ENCODE data around the gene ROPN1. TPM values are rescaled to one million over a fixed set of nuclear protein-coding genes. Genes with fewer than 3 reads are reported as not detected.

ROPN1 gene
- total and polyA plus RNA-seq, 2 of the 13 experiments (the other 11 are each of a cell fraction or from before 2014, with no cell fraction given), result not detected

- TF ChIP-seq, protein P1, sequence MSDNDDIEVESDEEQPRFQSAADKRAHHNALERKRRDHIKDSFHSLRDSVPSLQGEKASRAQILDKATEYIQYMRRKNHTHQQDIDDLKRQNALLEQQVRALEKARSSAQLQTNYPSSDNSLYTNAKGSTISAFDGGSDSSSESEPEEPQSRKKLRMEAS (IDR thresholded peaks at IDR 0.05), result no peak
- TF ChIP-seq SIN3B (IDR thresholded peaks at IDR 0.05; ENCODE audit: low read length), result no peak
- no peak for TF ChIP-seq DMAP1 (CRISPR knock-in tag; IDR thresholded peaks at IDR 0.05)
- TF ChIP-seq PBX2 (CRISPR knock-in tag; IDR thresholded peaks at IDR 0.05), result no peak
- TF ChIP-seq NR2F2 (IDR thresholded peaks at IDR 0.05; ENCODE audit: borderline replicate concordance, low read depth), result no peak
These were observed 62.6 kb downstream of the ROPN1 start (continued) for GRCh38 chr3:123929325-123929724.

- H3K27ac ChIP-seq (ENCODE audit: extremely low read length, insufficient read depth, low read length), result no peak overlapping the region
- no peak overlapping the region for H2AFZ ChIP-seq (ENCODE audit: low read length)
- BruUV-seq (replicated peaks), result no TSS peak
- peaks cover 3 to 14% of the 10 kb centered on the region in 2 experiments; a peak in 2 of 5 replicates for H3K36me3 ChIP-seq (replicated peaks in 1 of 2; ENCODE audit: control insufficient read depth in 1 of 2, insufficient read depth in 2 of 2, low read length in 2 of 2)
- H3K9ac ChIP-seq (ENCODE audit: insufficient read depth, low read depth, low read length), result no peak overlapping the region
- ATAC-seq, result no peak
- DNase-seq (ENCODE audit: low spot score), result no peak
- H3K4me1 ChIP-seq (ENCODE audit: insufficient read depth, low read length), result no peaks in the 10 kb centered on the region
- no peak for FAIRE-seq
- intact Hi-C loops (cut with micrococcal nuclease; ENCODE audit: unreplicated experiment) (no loop called here), in situ Hi-C loops (cut with HindIII; ENCODE audit: extremely low pct_ligation_motif_present, low pct_unique_long_range_greater_than_20kb) (no loop called here)
- no peaks in the 10 kb centered on the region for H3K9me3 ChIP-seq (ENCODE audit: low read length)
- H3K4me2 ChIP-seq (ENCODE audit: low read depth, low read length), result no peak overlapping the region
- H4K20me1 ChIP-seq (ENCODE audit: insufficient read depth, low read length), result no peaks in the 10 kb centered on the region
- ChIA-PET POLR2A (no interaction called here), CTCF (ENCODE audit: low intra/inter-chr PET ratio, low total read pairs) (no interaction called here)
- no peaks in the 10 kb centered on the region for H3K27me3 ChIP-seq (ENCODE audit: control insufficient read depth in 1 of 2, insufficient read depth in 2 of 2, low read length in 2 of 2)
- H3K79me2 ChIP-seq (ENCODE audit: insufficient read depth, low read length), result no peaks in the 10 kb centered on the region
- no peak overlapping the region for H3K4me3 ChIP-seq (replicated peaks in 1 of 3; ENCODE audit: insufficient read depth in 1 of 3, low read depth in 2 of 3, low read length in 3 of 3)
- TF ChIP-seq ZBTB20 (CRISPR knock-in tag; IDR thresholded peaks at IDR 0.05; ENCODE audit: borderline replicate concordance, low read depth) (no peak), SALL2 (CRISPR knock-in tag; IDR thresholded peaks at IDR 0.05) (no peak), HMGXB3 (CRISPR knock-in tag; IDR thresholded peaks at IDR 0.05; ENCODE audit: borderline replicate concordance) (no peak), ZBTB8A (CRISPR knock-in tag; IDR thresholded peaks at IDR 0.05; ENCODE audit: borderline replicate concordance, low read depth) (no peak), PRPF4 (IDR thresholded peaks at IDR 0.05; ENCODE audit: low read depth, low read length, poor library complexity, severe bottlenecking) (no peak), ZNF672 (CRISPR knock-in tag; IDR thresholded peaks at IDR 0.05) (no peak), ZSCAN21 (CRISPR knock-in tag; IDR thresholded peaks at IDR 0.05; ENCODE audit: borderline replicate concordance) (no peak), ZNF510 (CRISPR knock-in tag; IDR thresholded peaks at IDR 0.05; ENCODE audit: low read depth) (no peak)
- TF ChIP-seq, protein P2, sequence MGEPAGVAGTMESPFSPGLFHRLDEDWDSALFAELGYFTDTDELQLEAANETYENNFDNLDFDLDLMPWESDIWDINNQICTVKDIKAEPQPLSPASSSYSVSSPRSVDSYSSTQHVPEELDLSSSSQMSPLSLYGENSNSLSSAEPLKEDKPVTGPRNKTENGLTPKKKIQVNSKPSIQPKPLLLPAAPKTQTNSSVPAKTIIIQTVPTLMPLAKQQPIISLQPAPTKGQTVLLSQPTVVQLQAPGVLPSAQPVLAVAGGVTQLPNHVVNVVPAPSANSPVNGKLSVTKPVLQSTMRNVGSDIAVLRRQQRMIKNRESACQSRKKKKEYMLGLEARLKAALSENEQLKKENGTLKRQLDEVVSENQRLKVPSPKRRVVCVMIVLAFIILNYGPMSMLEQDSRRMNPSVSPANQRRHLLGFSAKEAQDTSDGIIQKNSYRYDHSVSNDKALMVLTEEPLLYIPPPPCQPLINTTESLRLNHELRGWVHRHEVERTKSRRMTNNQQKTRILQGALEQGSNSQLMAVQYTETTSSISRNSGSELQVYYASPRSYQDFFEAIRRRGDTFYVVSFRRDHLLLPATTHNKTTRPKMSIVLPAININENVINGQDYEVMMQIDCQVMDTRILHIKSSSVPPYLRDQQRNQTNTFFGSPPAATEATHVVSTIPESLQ (CRISPR knock-in tag; conservative IDR thresholded peaks at IDR 0.05), result no peak
- TF ChIP-seq, protein P3, sequence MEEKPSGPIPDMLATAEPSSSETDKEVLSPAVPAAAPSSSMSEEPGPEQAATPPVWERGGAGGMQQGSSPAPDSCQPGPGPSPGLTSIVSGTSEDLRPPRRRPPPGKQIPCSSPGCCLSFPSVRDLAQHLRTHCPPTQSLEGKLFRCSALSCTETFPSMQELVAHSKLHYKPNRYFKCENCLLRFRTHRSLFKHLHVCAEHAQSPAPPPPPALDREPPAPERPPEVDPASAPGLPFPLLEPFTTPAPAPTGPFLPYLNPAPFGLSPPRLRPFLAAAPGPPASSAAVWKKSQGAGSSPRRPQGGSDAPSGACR (CRISPR knock-in tag; IDR thresholded peaks at IDR 0.05), result no peak
These were observed 65.5 kb downstream of the ROPN1 start for GRCh38 chr3:123926396-123926795.

All from HepG2 (cell line).